ENCODE results near the gene LENG8.
A peak's percentile ranks its signal among the peaks of the same experiment; 100 is the strongest.
"Not testable (repeated sequence)": the region's sequence is repeated elsewhere in the genome, so short reads cannot be mapped to it uniquely, and the experiment has no call there.

The LENG8 gene

GRCh38 chr19:54462047-54462654 is 13.2 kb downstream of the LENG8 start:
- no peak for DNase-seq

DNA sequence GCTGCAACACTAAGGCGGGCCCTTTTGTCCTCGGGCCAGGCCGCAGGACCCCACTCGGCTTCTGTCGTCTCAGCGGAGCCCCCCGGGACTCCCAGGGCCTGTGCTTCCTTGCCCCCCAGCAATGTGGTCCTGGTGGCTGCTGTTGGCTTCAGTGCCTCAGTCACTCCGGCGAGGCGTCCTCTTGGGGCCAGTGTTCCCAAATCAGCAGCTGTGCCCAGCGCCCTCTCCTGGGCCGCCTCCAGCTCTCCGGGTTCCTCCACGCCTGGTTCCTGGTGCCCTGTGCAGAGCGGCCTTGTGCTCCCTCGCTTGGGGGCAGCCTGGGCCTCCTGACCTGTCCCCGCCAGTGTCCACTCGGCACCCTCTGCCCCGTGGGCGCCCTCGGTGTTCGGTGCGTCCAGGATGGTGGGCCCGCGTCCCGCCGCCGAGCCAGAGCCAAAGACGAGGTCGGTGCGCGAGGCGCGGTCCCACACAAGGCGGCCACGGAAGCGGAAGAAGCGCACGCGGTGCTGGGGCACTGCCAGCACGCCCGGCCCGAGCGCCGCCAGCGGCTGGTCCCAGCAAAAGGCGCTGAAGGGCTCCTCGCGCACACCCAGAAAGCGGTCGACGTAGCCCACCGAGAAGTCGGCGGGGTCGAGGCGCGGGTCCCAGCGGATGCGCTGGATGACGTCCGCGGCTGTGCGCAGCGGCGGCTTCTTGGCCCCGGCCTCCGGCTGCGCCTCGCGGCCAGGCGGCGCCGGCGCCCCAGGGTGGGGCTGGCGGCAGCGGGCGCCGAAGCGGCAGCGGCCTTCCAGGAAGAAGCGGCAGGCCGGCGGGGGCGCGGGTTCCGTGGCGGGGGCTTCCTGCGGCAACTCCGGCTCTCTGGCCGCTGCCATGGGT is 13.9 kb downstream of the LENG8 start:
- peak; percentile 22 for DNase-seq

DNA sequence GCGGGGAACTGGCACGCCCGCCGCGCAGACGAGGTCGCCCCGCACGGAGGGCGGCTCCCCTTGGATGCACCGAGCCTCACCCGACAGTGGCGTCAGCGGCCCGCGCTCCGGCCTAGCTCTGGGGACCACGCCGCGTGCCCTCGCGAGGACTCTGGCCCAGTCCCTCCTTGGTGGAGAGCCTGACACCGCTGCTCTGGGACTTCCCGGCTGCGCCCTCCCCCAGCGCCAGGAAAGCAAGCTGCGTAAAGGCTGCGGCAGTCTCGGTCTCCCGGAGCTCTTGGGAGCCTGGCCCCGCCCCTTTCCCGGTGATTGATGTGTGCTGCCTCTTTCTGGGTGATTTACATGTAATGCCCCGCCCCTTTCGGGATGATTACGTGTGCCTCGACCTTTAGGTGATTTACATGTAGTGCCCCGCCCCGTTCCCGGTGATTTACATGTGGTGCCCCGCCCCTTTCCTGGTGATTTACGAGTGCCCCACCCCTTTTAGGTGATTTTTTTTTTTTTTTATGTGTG is 14.6 kb downstream of the LENG8 start, which contains the start of gene LENG9:
Gene LENG9, minus strand, starts transcription at position 248 of the 513 bp plus-strand sequence. CDS start 252 bp downstream, outside the sequence.
- peak; percentile 95 for DNase-seq

DNA sequence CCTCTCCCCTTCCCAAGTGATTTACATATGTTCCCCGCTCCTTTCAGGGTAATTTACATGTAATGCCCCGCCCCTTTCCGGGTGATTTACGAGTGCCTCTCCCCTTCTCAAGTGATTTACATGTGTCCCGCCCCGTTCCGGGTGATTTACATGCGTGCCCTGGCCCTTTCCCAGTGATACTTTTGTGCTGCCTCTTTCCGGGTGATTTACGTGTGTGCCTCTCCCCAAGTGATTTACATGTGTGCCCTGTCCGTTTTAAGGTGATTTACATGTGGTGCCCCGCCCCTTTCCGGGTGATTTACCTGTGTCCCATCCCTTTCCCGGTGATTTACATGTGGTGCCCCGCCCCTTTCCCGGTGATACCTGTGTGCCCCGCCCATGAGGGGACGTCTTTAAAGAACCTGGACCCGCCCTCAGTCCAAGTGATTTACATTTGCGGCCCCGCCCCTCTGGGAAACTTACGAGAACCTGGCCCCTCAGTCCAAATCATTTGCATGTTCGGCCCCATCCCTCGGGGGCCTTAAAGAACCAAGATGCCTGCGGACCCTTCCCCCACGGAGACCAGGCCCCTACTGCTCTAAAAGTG is 15.1 kb downstream of the LENG8 start:
- peak; percentile 94 for DNase-seq

DNA sequence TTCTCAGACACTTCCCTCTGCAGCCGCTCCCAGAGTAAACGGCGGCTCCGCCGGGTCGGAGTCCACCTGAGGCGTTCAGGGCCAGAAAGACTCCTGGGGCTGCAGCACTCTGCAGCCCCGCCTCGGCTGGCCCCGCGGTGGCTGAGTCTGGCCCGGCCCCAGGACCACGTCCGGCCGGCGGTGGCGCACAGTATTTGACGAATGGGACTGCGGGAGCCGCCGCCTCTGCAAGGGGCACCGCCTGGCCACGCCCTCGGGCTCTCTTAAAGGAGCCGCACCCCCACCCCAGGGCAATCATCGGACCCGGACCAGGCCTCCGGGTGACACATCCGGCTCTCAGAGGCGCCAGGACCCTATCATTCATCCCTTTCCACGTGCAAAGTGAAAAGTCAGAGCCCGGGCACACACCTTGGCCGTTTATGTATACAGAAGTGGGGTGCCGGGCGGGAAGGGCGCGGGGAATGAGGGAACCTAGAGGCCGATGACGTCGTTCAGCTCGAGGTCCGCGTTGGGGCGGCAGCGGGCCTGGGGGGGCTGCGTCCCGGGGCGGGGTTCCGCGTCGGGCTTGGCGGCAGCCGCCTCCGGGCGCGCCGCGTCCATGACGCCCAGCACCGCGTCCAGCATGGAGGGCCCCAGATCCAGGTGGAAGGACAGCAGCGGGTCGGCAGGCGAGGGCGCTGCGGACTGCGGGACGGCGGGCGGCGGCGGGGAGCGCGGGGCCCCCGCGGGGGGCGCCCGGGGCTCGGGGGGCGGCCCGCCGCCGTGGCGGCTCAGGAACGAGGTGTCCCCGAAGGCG is 15.8 kb downstream of the LENG8 start:
- DNase-seq, result peak; percentile 76

- DNase-seq, result no peak
Observed at GRCh38 chr19:54465426-54466109, 16.6 kb downstream of the LENG8 start.

DNA sequence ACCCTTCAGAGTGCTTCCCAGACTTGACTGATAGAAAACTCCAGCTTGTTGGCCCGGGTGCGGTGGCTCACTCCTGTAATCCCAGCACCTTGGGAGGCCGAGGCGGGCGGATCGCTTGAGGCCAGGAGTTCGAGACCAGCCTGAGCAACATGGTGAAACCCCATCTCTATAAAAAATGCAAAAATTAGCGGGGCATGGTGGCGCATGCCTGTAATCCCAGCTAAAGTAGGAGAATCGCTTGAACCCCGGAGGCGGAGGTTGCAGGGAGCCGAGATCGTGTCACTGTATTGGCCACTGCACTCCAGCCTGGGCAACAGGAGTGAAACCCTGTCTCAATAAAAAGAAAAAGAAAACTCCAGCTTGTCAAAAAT is 17.1 kb downstream of the LENG8 start:
- DNase-seq, result not testable (repeated sequence)

GRCh38 chr19:54469496-54469934 is 20.5 kb downstream of the LENG8 start:
- no peak for DNase-seq

- no peak for DNase-seq
Observed at GRCh38 chr19:54470276-54470887, 21.4 kb downstream of the LENG8 start.

DNA sequence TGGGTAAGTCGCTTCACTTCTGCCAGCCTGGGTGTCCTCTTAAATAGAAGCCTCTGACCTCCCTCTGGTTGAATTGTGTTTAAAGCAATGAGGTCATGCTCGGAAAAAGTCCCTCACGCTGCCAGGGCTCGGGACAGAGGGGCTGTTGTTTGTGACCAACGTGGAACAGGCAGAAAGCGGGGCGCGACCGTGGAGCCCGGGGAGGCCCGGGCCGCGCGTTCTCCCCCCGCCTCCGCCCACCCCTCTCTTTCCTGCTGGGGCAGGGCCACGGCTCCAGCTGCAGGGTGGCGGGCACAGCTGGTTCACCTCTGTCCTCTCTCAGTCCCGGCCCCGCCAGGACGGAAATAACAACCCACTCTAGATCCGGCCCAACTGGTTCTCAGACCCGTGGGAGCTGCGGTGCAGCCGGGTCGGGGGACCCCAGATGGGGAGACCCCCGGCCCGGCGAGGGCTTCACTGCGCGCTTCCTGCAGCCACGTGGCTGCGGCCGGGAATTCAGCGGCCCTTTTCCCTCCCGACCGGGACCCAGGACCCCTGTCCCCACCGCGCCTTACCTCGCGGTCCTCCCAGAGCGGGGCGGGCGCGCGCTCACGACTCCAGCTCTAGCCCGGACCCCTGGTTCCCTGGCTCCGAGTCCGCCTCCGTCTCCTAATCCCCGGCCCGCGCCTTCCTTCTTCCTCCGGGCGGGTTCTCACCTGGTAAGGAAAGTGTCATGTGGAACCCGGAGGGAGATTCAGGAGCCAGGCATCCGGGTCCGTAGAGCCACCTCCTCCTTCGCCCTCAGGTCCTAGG is 22.2 kb downstream of the LENG8 start:
- DNase-seq, result no peak

DNA sequence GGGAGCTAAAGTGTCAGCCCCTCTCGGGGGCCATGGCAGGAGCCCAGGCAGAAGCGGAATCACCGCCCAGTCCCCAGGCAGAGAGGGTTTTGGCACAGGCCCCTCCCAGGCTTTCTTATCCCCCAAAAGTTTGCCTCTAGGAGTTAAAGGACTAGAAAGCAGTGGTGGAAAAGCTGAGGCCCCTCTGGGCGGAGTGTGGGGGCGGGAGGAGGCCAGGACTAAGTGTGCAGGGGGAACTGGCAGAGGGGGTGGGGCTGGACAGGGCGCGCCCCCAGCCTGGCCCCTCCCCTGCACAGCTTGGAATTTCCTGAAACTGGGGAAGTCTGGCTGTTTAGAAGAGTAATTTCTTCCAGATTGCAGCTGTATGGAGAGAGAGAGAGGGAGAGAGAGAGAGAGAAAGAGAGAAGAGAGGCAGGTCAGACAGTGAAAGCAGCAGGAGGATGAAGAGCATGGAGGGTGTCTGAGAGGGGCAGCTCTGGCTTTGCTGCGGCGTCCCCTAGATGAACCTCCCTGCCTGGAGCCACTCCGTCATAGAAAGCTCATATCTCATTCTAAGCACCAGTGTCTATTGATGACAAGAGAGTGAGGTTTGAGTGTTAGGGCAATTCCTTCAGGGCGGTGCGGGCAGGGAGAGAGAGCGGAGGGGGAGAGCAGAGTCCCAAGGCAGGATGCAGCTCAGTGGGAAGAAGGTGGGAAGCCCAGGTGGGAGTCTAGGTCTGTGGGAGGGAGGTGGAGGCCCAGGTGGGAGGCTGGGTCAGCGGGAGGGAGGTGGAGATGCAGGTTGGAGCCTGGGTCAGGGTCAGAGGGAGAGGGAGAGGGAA is 24.3 kb downstream of the LENG8 start, which contains the start of gene CDC42EP5:
Gene CDC42EP5, minus strand, starts transcription at position 226 of the 821 bp plus-strand sequence. CDS start 7,749 bp downstream, outside the sequence.
- DNase-seq, result no peak

GRCh38 chr19:54473892-54474372 is 24.9 kb downstream of the LENG8 start:
- DNase-seq, result no peak

DNA sequence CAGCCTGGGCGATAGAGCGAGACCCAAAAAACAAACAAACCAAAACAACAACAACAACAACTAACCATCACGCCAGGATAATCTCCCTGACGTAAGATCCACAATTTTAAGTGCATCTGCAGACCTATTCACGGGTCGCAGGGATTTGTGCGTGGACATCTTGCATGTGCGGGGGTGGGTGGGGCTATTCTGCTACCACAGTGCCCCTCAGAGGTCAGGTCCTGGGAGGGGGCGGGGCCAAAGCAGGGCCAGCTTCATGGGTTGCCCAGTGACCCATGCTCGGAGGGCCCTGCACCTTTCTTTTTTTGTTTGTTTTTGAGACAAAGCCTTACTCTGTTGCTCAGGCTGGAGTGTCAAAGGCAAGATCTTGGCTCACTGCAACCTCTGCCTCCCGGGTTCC is 26.7 kb downstream of the LENG8 start:
- DNase-seq, result no peak

GRCh38 chr19:54477650-54478049 is 28.7 kb downstream of the LENG8 start:
- no peak for DNase-seq

DNA sequence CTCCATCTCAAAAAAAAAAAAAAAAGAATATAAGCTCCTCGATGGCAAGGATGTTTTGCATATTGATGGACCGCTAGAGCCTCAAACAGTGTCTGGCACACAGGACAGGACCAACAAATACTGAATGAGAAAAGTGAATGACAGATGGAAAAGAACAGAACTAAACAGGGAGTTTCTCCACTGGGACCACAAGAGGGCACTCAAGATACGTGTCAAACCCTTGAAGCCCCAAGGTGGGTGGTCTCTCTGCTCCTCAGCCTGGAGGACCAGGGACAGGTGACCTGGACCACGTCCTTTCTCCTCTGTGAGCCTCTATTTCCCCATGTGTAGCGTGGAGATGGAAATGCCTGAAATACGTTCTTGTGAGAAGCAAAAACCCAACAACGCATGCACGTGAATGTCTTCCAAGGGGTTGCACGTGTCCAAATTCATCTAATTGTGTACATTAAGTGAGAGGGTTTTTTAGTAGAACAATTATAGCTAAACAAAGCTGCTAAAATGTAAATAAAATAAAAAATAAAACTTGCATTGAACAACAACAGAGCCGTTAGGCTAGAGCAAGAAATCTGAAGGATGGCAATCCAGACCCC is 29.8 kb downstream of the LENG8 start:
- peak; percentile 23 for DNase-seq

DNA sequence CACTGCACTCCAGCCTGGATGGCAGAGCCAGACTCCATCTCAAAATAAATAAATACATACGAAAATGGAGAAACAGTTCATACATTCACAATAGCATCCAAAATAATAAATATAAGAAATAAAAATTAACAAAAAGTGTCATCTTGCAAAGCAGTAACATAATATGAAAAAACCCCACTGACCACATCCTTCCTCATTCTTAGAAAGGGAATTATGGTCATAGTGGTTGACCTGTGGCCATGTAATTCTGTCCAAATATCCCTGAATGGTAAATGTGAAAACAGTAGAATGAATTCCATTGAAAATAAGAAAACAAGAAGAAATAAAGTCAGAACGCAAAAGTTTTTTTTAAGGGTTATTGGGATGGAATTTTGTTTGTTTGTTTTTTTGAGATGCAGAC is 31.1 kb downstream of the LENG8 start:
- no peak for DNase-seq

GRCh38 chr19:54481326-54481930 is 32.4 kb downstream of the LENG8 start:
- DNase-seq, result no peak

DNA sequence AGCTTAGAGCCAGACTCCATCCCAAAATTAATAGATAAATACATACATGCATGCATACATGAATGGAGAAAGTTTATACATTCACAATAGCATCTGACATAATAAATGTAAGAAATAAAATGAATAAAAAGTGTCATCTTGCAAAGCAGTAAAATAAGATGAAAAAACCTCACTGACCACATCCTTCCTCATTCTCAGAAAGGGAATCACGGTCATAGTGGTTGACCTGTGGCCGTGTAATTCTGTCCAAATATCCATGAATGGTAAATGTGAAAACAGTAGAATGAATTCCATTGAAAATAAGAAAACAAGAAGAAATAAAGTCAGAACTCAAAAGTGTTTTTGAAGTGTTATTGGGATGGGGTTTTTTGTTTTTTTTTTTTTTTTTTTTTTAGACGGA is 33.9 kb downstream of the LENG8 start:
- DNase-seq, result no peak

GRCh38 chr19:54484451-54484850 is 35.5 kb downstream of the LENG8 start:
- no peak for DNase-seq

Data from SHP77 treated with DMSO at 0.1 percent for 48 hours (cell line).